Dedifferentiated amniotic fluid mesenchymal stem cell (primary cell): ENCODE measurements around the gene NOL4L.
"Not testable (repeated sequence)": the region's sequence is repeated elsewhere in the genome, so short reads cannot be mapped to it uniquely, and the experiment has no call there.

Experiments
- DNase-seq: peaks from one replicate; pipeline ENCODE4 v3.0.0-alpha.2; 2016; ENCODE audit errors: extremely low spot score

The NOL4L gene

GRCh38 chr20:32596681-32597252, 11.6 kb upstream of the NOL4L start:
- no peak for DNase-seq

- no peak for DNase-seq
Measured at GRCh38 chr20:32595143-32595542, 10.0 kb upstream of the NOL4L start.

GRCh38 chr20:32594669-32595068, 9.5 kb upstream of the NOL4L start:
- not testable (repeated sequence) for DNase-seq

- no peak for DNase-seq
Measured at GRCh38 chr20:32594204-32594603, 9.1 kb upstream of the NOL4L start.

- not testable (repeated sequence) for DNase-seq
Measured at GRCh38 chr20:32592616-32593015, 7.5 kb upstream of the NOL4L start.

GRCh38 chr20:32592022-32592421, 6.9 kb upstream of the NOL4L start:
- DNase-seq, result no peak

- DNase-seq, result no peak
Measured at GRCh38 chr20:32589769-32590168, 4.6 kb upstream of the NOL4L start.

GRCh38 chr20:32589256-32589655, 4.1 kb upstream of the NOL4L start:
- no peak for DNase-seq

GRCh38 chr20:32588040-32588439, 2.9 kb upstream of the NOL4L start:
- DNase-seq, result no peak

- DNase-seq, result no peak
Measured at GRCh38 chr20:32586291-32586690, 1.2 kb upstream of the NOL4L start.

GRCh38 chr20:32585586-32586127, 524 bp upstream of the NOL4L start:
- no peak for DNase-seq

GRCh38 chr20:32583581-32584070, 1.5 kb downstream of the NOL4L start:
- no peak for DNase-seq

- DNase-seq, result no peak
Measured at GRCh38 chr20:32582659-32583580, 2.2 kb downstream of the NOL4L start.

- no peak for DNase-seq
Measured at GRCh38 chr20:32581839-32582658, 3.1 kb downstream of the NOL4L start.

- no peak for DNase-seq
Measured at GRCh38 chr20:32580970-32581838, 3.9 kb downstream of the NOL4L start.

GRCh38 chr20:32580219-32580969, 4.7 kb downstream of the NOL4L start:
- DNase-seq, result no peak

- no peak for DNase-seq
Measured at GRCh38 chr20:32578840-32579390, 6.2 kb downstream of the NOL4L start.

- not testable (repeated sequence) for DNase-seq
Measured at GRCh38 chr20:32578062-32578461, 7.1 kb downstream of the NOL4L start.

GRCh38 chr20:32577657-32578056, 7.5 kb downstream of the NOL4L start:
- DNase-seq, result no peak

GRCh38 chr20:32577023-32577422, 8.1 kb downstream of the NOL4L start:
- DNase-seq, result no peak
